ENCODE results near the gene MEA1.
"Not testable (repeated sequence)": the region's sequence is repeated elsewhere in the genome, so short reads cannot be mapped to it uniquely, and the experiment has no call there.

The MEA1 gene

DNA sequence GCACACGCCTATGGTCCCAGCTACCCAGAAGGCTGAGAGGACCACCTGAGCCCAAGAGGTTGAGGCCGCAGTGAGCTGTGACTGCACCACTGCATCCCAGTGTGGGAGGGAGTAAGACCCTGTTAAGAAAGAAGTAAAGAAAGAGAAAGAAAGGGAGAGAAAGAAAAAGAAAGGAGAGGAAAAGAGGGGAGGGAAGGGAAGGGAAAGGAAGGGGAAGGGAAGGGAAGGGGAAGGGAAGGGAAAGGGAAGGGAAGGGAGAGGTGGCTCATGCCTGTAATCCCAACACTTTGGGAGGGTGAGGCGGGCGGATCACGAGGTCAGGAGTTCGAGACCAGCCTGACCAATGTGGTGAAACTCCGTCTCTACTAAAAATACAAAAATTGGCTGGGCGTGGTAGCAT, 27.7 kb upstream of the MEA1 start:
- H3K4me2 ChIP-seq (ENCODE audit: low read length); H3K79me2 ChIP-seq (ENCODE audit: control insufficient read depth, insufficient read depth, low read length, poor library complexity); H3K9me3 ChIP-seq (ENCODE audit: insufficient read depth, low read depth, low read length); H3K27ac ChIP-seq (ENCODE audit: low read depth, low read length); H2AK5ac ChIP-seq (ENCODE audit: low read length); H3K23ac ChIP-seq (ENCODE audit: low read length); H3K9ac ChIP-seq (ENCODE audit: low read length); H4K91ac ChIP-seq (ENCODE audit: low read depth, low read length); H4K12ac ChIP-seq (ENCODE audit: low read depth, low read length); H3K27me3 ChIP-seq (ENCODE audit: insufficient read depth, low read length); H2AFZ ChIP-seq (ENCODE audit: insufficient read depth, low read length, poor library complexity); H2BK120ac ChIP-seq (ENCODE audit: insufficient read depth, low read length, poor library complexity); H2BK5ac ChIP-seq (ENCODE audit: low read depth, low read length, poor library complexity); H3K4me3 ChIP-seq (ENCODE audit: low read depth, low read length); DNase-seq; H2BK12ac ChIP-seq (ENCODE audit: low read length); H4K8ac ChIP-seq (ENCODE audit: low read depth, low read length); H3K79me1 ChIP-seq (ENCODE audit: low read length); H3K18ac ChIP-seq (ENCODE audit: low read length); H3K4me1 ChIP-seq (ENCODE audit: control insufficient read depth in 1 of 2, insufficient read depth in 2 of 2, low read length in 2 of 2); H3K4ac ChIP-seq (ENCODE audit: low read depth, low read length); H3K14ac ChIP-seq (ENCODE audit: low read length): not testable (repeated sequence)
- WGBS (ENCODE audit: extremely low coverage, insufficient coverage, insufficient read length), result no CpG with 5 or more reads among the region's 8 CpGs
- H3K36me3 ChIP-seq (ENCODE audit: control insufficient read depth in 1 of 2, insufficient read depth in 2 of 2, low read length in 2 of 2), result peaks cover 80 to 81% of the 10 kb centered on the region in 2 experiments

GRCh38 chr6:43040542-43041257, 27.0 kb upstream of the MEA1 start:
- Histone ChIP-seq H2BK120ac (ENCODE audit: insufficient read depth, low read length, poor library complexity) (no peak overlapping the region), H3K4me2 (ENCODE audit: low read length) (no peak overlapping the region), H3K79me1 (ENCODE audit: low read length) (no peaks in the 10 kb centered on the region)

GRCh38 chr6:43038727-43039126, 25.0 kb upstream of the MEA1 start:
- Histone ChIP-seq H3K36me3 (ENCODE audit: control insufficient read depth in 1 of 2, insufficient read depth in 2 of 2, low read length in 2 of 2) (peaks cover 74 to 76% of the 10 kb centered on the region in 2 experiments), H4K91ac (ENCODE audit: low read depth, low read length) (no peak overlapping the region), H2BK12ac (ENCODE audit: low read length) (no peak overlapping the region), H3K14ac (ENCODE audit: low read length) (no peak overlapping the region), H3K79me2 (ENCODE audit: control insufficient read depth, insufficient read depth, low read length, poor library complexity) (no peaks in the 10 kb centered on the region), H3K23ac (ENCODE audit: low read length) (no peak overlapping the region), H3K27ac (ENCODE audit: low read depth, low read length) (no peak overlapping the region), H3K18ac (ENCODE audit: low read length) (no peak overlapping the region), H2BK5ac (ENCODE audit: low read depth, low read length, poor library complexity) (no peak overlapping the region), H3K4me2 (ENCODE audit: low read length) (no peak overlapping the region), H3K27me3 (ENCODE audit: insufficient read depth, low read length) (no peaks in the 10 kb centered on the region), H4K8ac (ENCODE audit: low read depth, low read length) (no peak overlapping the region), H3K4me1 (ENCODE audit: control insufficient read depth in 1 of 2, insufficient read depth in 2 of 2, low read length in 2 of 2) (no peaks in the 10 kb centered on the region), H2BK120ac (ENCODE audit: insufficient read depth, low read length, poor library complexity) (no peak overlapping the region), H3K4ac (ENCODE audit: low read depth, low read length) (no peak overlapping the region), H2AK5ac (ENCODE audit: low read length) (no peak overlapping the region), H2AFZ (ENCODE audit: insufficient read depth, low read length, poor library complexity) (no peak overlapping the region), H3K9ac (ENCODE audit: low read length) (no peak overlapping the region), H3K4me3 (ENCODE audit: low read depth, low read length) (peak overlapping the region; percentile 20), H4K12ac (ENCODE audit: low read depth, low read length) (no peak overlapping the region), H3K79me1 (ENCODE audit: low read length) (no peaks in the 10 kb centered on the region), H3K9me3 (ENCODE audit: insufficient read depth, low read depth, low read length) (peaks cover 1% of the 10 kb centered on the region)
- WGBS (ENCODE audit: extremely low coverage, insufficient coverage, insufficient read length), result no CpG with 5 or more reads among the region's 9 CpGs
- no peak for DNase-seq

More at GRCh38 chr6:43040542-43041257, 27.0 kb upstream of the MEA1 start:
- Histone ChIP-seq H3K27ac (ENCODE audit: low read depth, low read length) (no peak overlapping the region), H2AFZ (ENCODE audit: insufficient read depth, low read length, poor library complexity) (no peak overlapping the region), H4K91ac (ENCODE audit: low read depth, low read length) (no peak overlapping the region), H3K27me3 (ENCODE audit: insufficient read depth, low read length) (no peaks in the 10 kb centered on the region), H4K8ac (ENCODE audit: low read depth, low read length) (no peak overlapping the region), H3K14ac (ENCODE audit: low read length) (no peak overlapping the region), H3K4me3 (ENCODE audit: low read depth, low read length) (peak overlapping the region; percentile 14), H3K9ac (ENCODE audit: low read length) (no peak overlapping the region), H2BK12ac (ENCODE audit: low read length) (no peak overlapping the region), H2BK5ac (ENCODE audit: low read depth, low read length, poor library complexity) (no peak overlapping the region), H4K12ac (ENCODE audit: low read depth, low read length) (no peak overlapping the region), H2AK5ac (ENCODE audit: low read length) (no peak overlapping the region), H3K18ac (ENCODE audit: low read length) (no peak overlapping the region), H3K23ac (ENCODE audit: low read length) (no peak overlapping the region), H3K36me3 (ENCODE audit: control insufficient read depth in 1 of 2, insufficient read depth in 2 of 2, low read length in 2 of 2) (peaks cover 77 to 78% of the 10 kb centered on the region in 2 experiments), H3K4ac (ENCODE audit: low read depth, low read length) (no peak overlapping the region), H3K79me2 (ENCODE audit: control insufficient read depth, insufficient read depth, low read length, poor library complexity) (no peaks in the 10 kb centered on the region), H3K9me3 (ENCODE audit: insufficient read depth, low read depth, low read length) (peaks cover 1% of the 10 kb centered on the region), H3K4me1 (ENCODE audit: control insufficient read depth in 1 of 2, insufficient read depth in 2 of 2, low read length in 2 of 2) (no peaks in the 10 kb centered on the region)
- DNase-seq, result no peak
- WGBS (ENCODE audit: extremely low coverage, insufficient coverage, insufficient read length), result no CpG with 5 or more reads among the region's 18 CpGs

- Histone ChIP-seq H3K4ac (ENCODE audit: low read depth, low read length) (no peak overlapping the region), H3K36me3 (ENCODE audit: control insufficient read depth in 1 of 2, insufficient read depth in 2 of 2, low read length in 2 of 2) (peaks cover 65 to 70% of the 10 kb centered on the region in 2 experiments), H2AFZ (ENCODE audit: insufficient read depth, low read length, poor library complexity) (no peak overlapping the region), H3K9me3 (ENCODE audit: insufficient read depth, low read depth, low read length) (peaks cover 1% of the 10 kb centered on the region), H3K4me1 (ENCODE audit: control insufficient read depth in 1 of 2, insufficient read depth in 2 of 2, low read length in 2 of 2) (no peaks in the 10 kb centered on the region), H3K4me2 (ENCODE audit: low read length) (no peak overlapping the region), H2BK12ac (ENCODE audit: low read length) (no peak overlapping the region), H3K79me1 (ENCODE audit: low read length) (no peaks in the 10 kb centered on the region), H2AK5ac (ENCODE audit: low read length) (no peak overlapping the region), H3K23ac (ENCODE audit: low read length) (no peak overlapping the region), H3K18ac (ENCODE audit: low read length) (no peak overlapping the region), H3K9ac (ENCODE audit: low read length) (no peak overlapping the region), H3K27ac (ENCODE audit: low read depth, low read length) (no peak overlapping the region), H2BK5ac (ENCODE audit: low read depth, low read length, poor library complexity) (no peak overlapping the region), H3K14ac (ENCODE audit: low read length) (no peak overlapping the region), H4K8ac (ENCODE audit: low read depth, low read length) (no peak overlapping the region), H4K12ac (ENCODE audit: low read depth, low read length) (no peak overlapping the region), H3K79me2 (ENCODE audit: control insufficient read depth, insufficient read depth, low read length, poor library complexity) (no peaks in the 10 kb centered on the region), H2BK120ac (ENCODE audit: insufficient read depth, low read length, poor library complexity) (no peak overlapping the region), H3K27me3 (ENCODE audit: insufficient read depth, low read length) (no peaks in the 10 kb centered on the region), H3K4me3 (ENCODE audit: low read depth, low read length) (no peak overlapping the region), H4K91ac (ENCODE audit: low read depth, low read length) (no peak overlapping the region)
- WGBS (ENCODE audit: extremely low coverage, insufficient coverage, insufficient read length), result no CpG with 5 or more reads among the region's 9 CpGs
- no peak for DNase-seq
Observed at GRCh38 chr6:43037706-43038105, 24.0 kb upstream of the MEA1 start.
